Endodermal cell (in vitro differentiated cells): ENCODE results near the gene RPS6KB1. TPM values are rescaled to one million over a fixed set of nuclear protein-coding genes. Genes with fewer than 3 reads are reported as not detected.
A peak's percentile ranks its signal among the peaks of the same experiment; 100 is the strongest.

Source experiments
- DNase-seq: peaks from one replicate; pipeline ENCODE4 v3.0.0-alpha.2; 2017
- H3K27ac ChIP-seq: 2 replicates; pipeline ENCODE4 v1.5.1; 2013; ENCODE audit warnings: mild to moderate bottlenecking, low read depth, low read length, moderate library complexity
- H3K27me3 ChIP-seq: 2 replicates; pipeline ENCODE4 v1.6.1; 2013; ENCODE audit warnings: mild to moderate bottlenecking, low read length, moderate library complexity; ENCODE audit not compliant: insufficient read depth, control insufficient read depth, poor library complexity, severe bottlenecking
- H3K36me3 ChIP-seq: 2 replicates; pipeline ENCODE4 v1.7.0; 2013; ENCODE audit warnings: mild to moderate bottlenecking, low read length, moderate library complexity; ENCODE audit not compliant: control insufficient read depth, insufficient read depth
- H3K4me1 ChIP-seq: one replicate; pipeline ENCODE4 v1.7.0; 2013; ENCODE audit warnings: low read length; ENCODE audit not compliant: control insufficient read depth, insufficient read depth
- H3K4me3 ChIP-seq: 2 replicates; pipeline ENCODE4 v1.5.1; 2013; ENCODE audit warnings: mild to moderate bottlenecking, low read length, moderate library complexity
- H3K9ac ChIP-seq: 2 replicates; pipeline ENCODE4 v1.6.1; 2013; ENCODE audit warnings: mild to moderate bottlenecking, low read length, moderate library complexity; ENCODE audit not compliant: poor library complexity, severe bottlenecking; ENCODE audit errors: extremely low read depth
- H3K9me3 ChIP-seq: 2 replicates; pipeline ENCODE4 v1.6.1; 2013; ENCODE audit warnings: mild to moderate bottlenecking, low read length, moderate library complexity; ENCODE audit not compliant: control insufficient read depth
- H3K27ac Mint-ChIP-seq: 2 replicates; pipeline ENCODE4 v1.8.0; 2020; ENCODE audit warnings: mixed read lengths
- H3K27me3 Mint-ChIP-seq: 2 replicates; pipeline ENCODE4 v1.8.0; 2021; ENCODE audit warnings: mild to moderate bottlenecking, mixed read lengths; ENCODE audit not compliant: insufficient read depth
- H3K36me3 Mint-ChIP-seq: 2 replicates; pipeline ENCODE4 v1.8.0; 2020; ENCODE audit warnings: low read depth, mixed read lengths
- H3K4me1 Mint-ChIP-seq: 2 replicates; pipeline ENCODE4 v1.8.0; 2020; ENCODE audit warnings: mixed read lengths
- H3K4me3 Mint-ChIP-seq: 2 replicates; pipeline ENCODE4 v1.8.0; 2020; ENCODE audit warnings: mild to moderate bottlenecking, moderate library complexity, mixed read lengths
- H3K9me3 Mint-ChIP-seq: 2 replicates; pipeline ENCODE4 v1.8.0; 2020; ENCODE audit warnings: mild to moderate bottlenecking, mixed read lengths
- WGBS, 2 experiments: methylation state at CpG; one replicate each; pipeline versions ENCODE4 v1.1.5 to v1.1.7; 2013; ENCODE audit warnings: missing lambda C conversion rate in 2 of 2, mixed read lengths in 1 of 2; ENCODE audit not compliant: insufficient coverage in 1 of 2, insufficient read length in 1 of 2; 5-methylcytosine and 5-hydroxymethylcytosine counted together
- total RNA-seq, 2 donors: library from RNA; stranded (reverse); fragmentation: NEBNext Ultra II Directional in 1 of 2; extraction: Animal tissue kit (Norgen Biotek cat#: 25700) in 1 of 2; gene quantifications; 2 replicates in 1 of 2; 3 replicates in 1 of 2; pipeline ENCODE4 v1.2.1, GENCODE V29; 2021
- TF ChIP-seq, protein P1 (sequence below): fragments of 200-600 bp; sonication (generic); conservative IDR thresholded peaks from 2 replicates; pipeline ENCODE4 v1.5.0; 2021; ENCODE audit warnings: antibody characterized with exemption, mild to moderate bottlenecking

The RPS6KB1 gene
- total RNA-seq, 2 donors from 2014 or later = 22.3 to 31.5 TPM

- WGBS, 2 experiments = 84 to 100% methylated on average over 1 to 3 of the region's 3 CpGs
- H3K36me3 ChIP-seq = peaks cover 8% of the 10 kb centered on the region
- TF ChIP-seq, protein P1, sequence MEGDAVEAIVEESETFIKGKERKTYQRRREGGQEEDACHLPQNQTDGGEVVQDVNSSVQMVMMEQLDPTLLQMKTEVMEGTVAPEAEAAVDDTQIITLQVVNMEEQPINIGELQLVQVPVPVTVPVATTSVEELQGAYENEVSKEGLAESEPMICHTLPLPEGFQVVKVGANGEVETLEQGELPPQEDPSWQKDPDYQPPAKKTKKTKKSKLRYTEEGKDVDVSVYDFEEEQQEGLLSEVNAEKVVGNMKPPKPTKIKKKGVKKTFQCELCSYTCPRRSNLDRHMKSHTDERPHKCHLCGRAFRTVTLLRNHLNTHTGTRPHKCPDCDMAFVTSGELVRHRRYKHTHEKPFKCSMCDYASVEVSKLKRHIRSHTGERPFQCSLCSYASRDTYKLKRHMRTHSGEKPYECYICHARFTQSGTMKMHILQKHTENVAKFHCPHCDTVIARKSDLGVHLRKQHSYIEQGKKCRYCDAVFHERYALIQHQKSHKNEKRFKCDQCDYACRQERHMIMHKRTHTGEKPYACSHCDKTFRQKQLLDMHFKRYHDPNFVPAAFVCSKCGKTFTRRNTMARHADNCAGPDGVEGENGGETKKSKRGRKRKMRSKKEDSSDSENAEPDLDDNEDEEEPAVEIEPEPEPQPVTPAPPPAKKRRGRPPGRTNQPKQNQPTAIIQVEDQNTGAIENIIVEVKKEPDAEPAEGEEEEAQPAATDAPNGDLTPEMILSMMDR = no peak
- peak overlapping the region; percentile 7 for H3K27ac ChIP-seq
- H3K4me1 Mint-ChIP-seq = peaks cover 26% of the 10 kb centered on the region
- no peaks in the 10 kb centered on the region for H3K27me3 Mint-ChIP-seq
- no peak overlapping the region for H3K9ac ChIP-seq
- peak overlapping the region; percentile 77 for H3K27ac Mint-ChIP-seq
- H3K4me3 ChIP-seq = no peak overlapping the region
- H3K4me1 ChIP-seq = no peaks in the 10 kb centered on the region
- no peaks in the 10 kb centered on the region for H3K9me3 ChIP-seq
- H3K4me3 Mint-ChIP-seq = no peak overlapping the region
- no peaks in the 10 kb centered on the region for H3K9me3 Mint-ChIP-seq
- H3K36me3 Mint-ChIP-seq = peaks cover 19% of the 10 kb centered on the region
- H3K27me3 ChIP-seq = no peaks in the 10 kb centered on the region
- peak; percentile 70 for DNase-seq
Observed at GRCh38 chr17:59845595-59846393, 47.1 kb upstream of the RPS6KB1 start.

DNA sequence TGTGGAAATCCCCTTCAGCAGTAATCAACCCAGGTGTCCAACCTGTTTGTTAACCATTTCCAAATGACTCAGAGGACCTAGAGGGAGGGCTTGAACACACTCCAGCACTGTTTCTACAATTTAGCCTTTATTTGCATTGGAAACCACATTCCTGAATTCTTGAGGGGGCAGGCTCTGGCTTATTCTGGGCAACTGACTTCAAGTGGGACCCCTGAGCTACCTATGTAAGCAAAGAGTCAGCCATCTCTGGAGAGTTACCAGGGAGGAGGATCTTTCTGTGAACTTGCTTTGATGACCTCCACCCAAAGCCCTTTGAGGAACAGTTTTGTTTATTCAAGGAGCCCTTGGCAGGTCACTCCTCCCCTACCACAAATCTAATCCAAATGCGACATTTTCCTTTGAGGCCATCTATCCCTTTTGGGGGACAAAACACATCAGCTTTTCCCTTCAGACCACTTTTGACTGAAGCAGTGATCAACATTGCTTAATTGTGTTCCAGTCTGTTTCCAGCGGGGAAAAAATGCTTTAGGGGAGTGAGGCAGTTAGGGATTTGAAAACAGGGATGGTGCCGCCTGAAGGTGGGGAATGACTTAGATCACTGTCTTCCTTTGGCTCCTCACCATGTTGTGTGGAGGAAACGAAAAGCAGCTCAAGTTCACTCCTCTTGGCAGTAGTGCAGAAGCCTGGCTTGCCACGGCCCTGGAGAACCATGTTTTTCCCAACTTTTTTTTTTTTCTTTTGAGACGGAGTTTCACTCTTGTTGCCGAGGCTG lies 46.3 kb upstream of the RPS6KB1 start:
- Histone ChIP-seq H3K27me3 (no peaks in the 10 kb centered on the region), H3K9ac (no peak overlapping the region), H3K36me3 (peaks cover under 1% of the 10 kb centered on the region), H3K9me3 (no peaks in the 10 kb centered on the region), H3K4me1 (no peaks in the 10 kb centered on the region), H3K4me3 (no peak overlapping the region), H3K27ac (peak overlapping the region; percentile 1)
- H3K4me1 Mint-ChIP-seq = peaks cover 19% of the 10 kb centered on the region
- H3K27me3 Mint-ChIP-seq = no peaks in the 10 kb centered on the region
- no peak overlapping the region for H3K4me3 Mint-ChIP-seq
- WGBS, 2 experiments = 84 to 87% methylated on average over 7 of the region's 7 CpGs
- H3K27ac Mint-ChIP-seq = peak overlapping the region; percentile 23
- peaks cover 11% of the 10 kb centered on the region for H3K36me3 Mint-ChIP-seq
- peak; percentile 69 for DNase-seq
- TF ChIP-seq, protein P1 = no peak
- H3K9me3 Mint-ChIP-seq = no peaks in the 10 kb centered on the region

GRCh38 chr17:59848385-59848668 lies 44.6 kb upstream of the RPS6KB1 start:
- Histone ChIP-seq H3K4me3 (no peak overlapping the region), H3K9me3 (no peaks in the 10 kb centered on the region), H3K27me3 (no peaks in the 10 kb centered on the region), H3K36me3 (no peaks in the 10 kb centered on the region), H3K4me1 (no peaks in the 10 kb centered on the region), H3K27ac (no peak overlapping the region), H3K9ac (no peak overlapping the region)
- H3K4me1 Mint-ChIP-seq = peaks cover 19% of the 10 kb centered on the region
- TF ChIP-seq, protein P1 = no peak
- no peak for DNase-seq
- H3K27me3 Mint-ChIP-seq = no peaks in the 10 kb centered on the region
- 81 to 96% methylated on average over 3 to 6 of the region's 6 CpGs for WGBS, 2 experiments
- H3K27ac Mint-ChIP-seq = no peak overlapping the region
- no peak overlapping the region for H3K4me3 Mint-ChIP-seq
- no peaks in the 10 kb centered on the region for H3K9me3 Mint-ChIP-seq
- no peaks in the 10 kb centered on the region for H3K36me3 Mint-ChIP-seq
